ENCODE results near the gene NT5DC4.

DNA sequence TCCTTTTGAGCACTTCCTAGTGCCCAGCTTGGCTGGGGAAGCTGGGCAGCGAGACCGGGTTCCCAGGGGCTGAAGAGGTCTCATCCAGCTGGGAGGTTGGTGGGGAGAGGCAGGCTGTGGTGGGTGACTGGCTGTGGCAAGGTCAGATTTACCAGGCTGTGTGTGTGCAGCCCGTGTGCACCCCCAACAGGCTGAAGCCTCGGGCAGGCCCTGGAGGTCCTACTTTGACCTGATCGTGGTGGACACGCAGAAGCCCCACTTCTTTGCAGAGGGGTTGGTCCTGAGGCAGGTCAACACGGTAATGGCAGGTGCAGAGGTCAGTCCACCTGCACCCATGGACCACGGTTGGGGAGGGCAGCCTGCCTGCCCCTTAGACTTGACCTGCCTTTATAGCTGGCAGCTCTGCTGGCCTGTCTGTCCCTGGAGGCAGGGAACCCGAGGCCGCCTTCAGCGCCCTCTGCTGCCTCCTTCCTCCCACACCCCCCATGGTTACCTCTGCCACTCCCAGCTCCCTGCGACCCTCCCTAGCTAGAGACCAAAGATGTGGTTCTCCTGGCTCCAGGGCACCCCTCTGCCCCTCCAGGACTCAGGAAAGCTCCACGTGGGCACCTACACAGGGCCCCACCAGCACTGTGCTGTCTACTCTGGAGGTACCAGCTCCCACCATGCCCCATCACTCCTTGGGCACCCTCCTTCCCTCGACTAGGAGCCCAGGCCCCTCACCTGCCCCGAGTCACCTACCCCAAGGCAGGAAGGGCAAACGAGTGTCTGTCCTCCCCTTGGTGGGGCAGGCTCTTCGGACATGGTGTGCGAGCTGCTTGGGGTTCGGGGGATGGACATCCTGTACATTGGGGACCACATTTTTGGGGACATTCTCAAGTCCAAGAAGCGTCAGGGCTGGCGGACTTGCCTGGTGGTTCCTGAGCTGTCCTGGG lies 4.0 kb downstream of the NT5DC4 start:
- TF ChIP-seq POLR2A (IDR thresholded peaks at IDR 0.05; ENCODE audit: low read length) = no peak
- TF ChIP-seq GATA1 (IDR thresholded peaks at IDR 0.05; ENCODE audit: low read depth, low read length) = no peak
